Measurements from ENCODE around the gene SPP2. TPM values are rescaled to one million over a fixed set of nuclear protein-coding genes. Genes with fewer than 3 reads are reported as not detected.

The SPP2 gene
- total and polyA plus RNA-seq, 2 of the 8 experiments (the other 6 are each of a cell fraction or from before 2014, with no cell fraction given): not detected

DNA sequence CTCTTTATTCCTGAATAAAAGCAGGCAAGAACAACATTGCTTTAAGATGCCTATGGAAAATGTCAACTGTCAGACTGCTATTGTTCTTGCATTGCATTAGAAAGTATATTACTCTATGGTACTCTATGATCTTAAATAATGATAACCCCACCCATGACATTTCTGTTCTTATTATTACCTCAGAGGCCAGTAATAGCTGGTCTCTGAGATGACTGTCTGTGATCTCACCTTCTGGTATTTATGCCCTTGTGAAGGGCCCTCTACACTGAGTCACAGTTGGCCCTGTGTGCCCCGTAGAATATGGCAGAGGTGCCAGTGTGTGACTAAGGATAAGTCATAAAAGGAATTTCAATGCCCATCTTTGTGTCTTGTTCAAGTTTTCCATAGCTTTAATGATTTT is 61.0 kb downstream of the SPP2 start:
- Histone ChIP-seq H2AFZ (ENCODE audit: low read length) (no peak overlapping the region), H3K4ac (replicated peaks; ENCODE audit: insufficient read length, low read depth, low read length) (no peak overlapping the region), H3K79me2 (ENCODE audit: control insufficient read depth in 1 of 2, insufficient read depth in 2 of 2, low read length in 2 of 2) (no peaks in the 10 kb centered on the region), H4K8ac (ENCODE audit: extremely low read depth, insufficient read depth, low read length) (no peak overlapping the region), H3K23ac (ENCODE audit: insufficient read length) (no peak overlapping the region), H3K23me2 (ENCODE audit: low read depth, low read length) (no peaks in the 10 kb centered on the region), H3K36me3 (ENCODE audit: control insufficient read depth in 2 of 4, insufficient read depth in 4 of 4, low read length in 3 of 4) (no peaks in the 10 kb centered on the region), H3K9ac (replicated peaks in 1 of 4; ENCODE audit: extremely low read depth in 1 of 4, low read depth in 3 of 4, low read length in 3 of 4) (no peak overlapping the region), H3K4me3 (ENCODE audit: extremely low read depth in 1 of 4, insufficient read depth in 2 of 4, low read depth in 3 of 4, low read length in 4 of 4) (no peak overlapping the region), H3K79me1 (ENCODE audit: low read depth, low read length) (no peaks in the 10 kb centered on the region), H3K14ac (ENCODE audit: insufficient read length) (no peak overlapping the region), H4K20me1 (replicated peaks in 1 of 2; ENCODE audit: control insufficient read depth in 1 of 2, insufficient read depth in 2 of 2, low read length in 2 of 2) (no peaks in the 10 kb centered on the region), H2BK120ac (replicated peaks; ENCODE audit: low read depth, low read length) (no peak overlapping the region), H3K4me1 (replicated peaks in 1 of 4; ENCODE audit: control insufficient read depth in 3 of 4, insufficient read depth in 4 of 4, low read length in 3 of 4) (no peaks in the 10 kb centered on the region), H4K91ac (replicated peaks; ENCODE audit: insufficient read length, low read length) (no peak overlapping the region), H3K4me2 (ENCODE audit: insufficient read depth in 1 of 2, low read depth in 2 of 2, low read length in 2 of 2) (no peak overlapping the region), H3K9me3 (ENCODE audit: insufficient read depth in 2 of 2, low read depth in 1 of 2, low read length in 1 of 2) (no peaks in the 10 kb centered on the region), H3K27me3 (replicated peaks in 1 of 4; ENCODE audit: control insufficient read depth in 3 of 4, extremely low read depth in 1 of 4, insufficient read depth in 3 of 4, low read length in 3 of 4) (no peaks in the 10 kb centered on the region), H3K18ac (ENCODE audit: extremely low read depth, low read length) (no peak overlapping the region), H3K27ac (ENCODE audit: low read depth, low read length) (no peak overlapping the region), H2BK12ac (ENCODE audit: low read depth, low read length) (no peak overlapping the region), H2BK20ac (ENCODE audit: low read length) (no peak overlapping the region), H2AK5ac (ENCODE audit: low read depth, low read length) (no peak overlapping the region), H3K56ac (replicated peaks; ENCODE audit: insufficient read length, low read depth, low read length) (no peak overlapping the region), H4K5ac (ENCODE audit: insufficient read length, low read depth, low read length) (no peak overlapping the region), H2BK15ac (ENCODE audit: low read length) (no peak overlapping the region), H2BK5ac (ENCODE audit: low read depth, low read length) (no peak overlapping the region)
- WGBS, 2 experiments (ENCODE audit: extremely low coverage in 1 of 2, insufficient coverage in 1 of 2, insufficient read length in 1 of 2, insufficient replicate concordance in 2 of 2, low coverage in 1 of 2, low lambda C conversion rate in 2 of 2, missing lambda C conversion rate in 1 of 2): 94% methylated on average over 1 of the region's 1 CpG; no CpG with 5 or more reads in 1 of the 2 experiments
- POLR2A ChIA-PET (ENCODE audit: partially characterized antibody): no interaction called here
- DNase-seq (ENCODE audit: low read depth in 1 of 2, low spot score in 2 of 2): no peak
- CTCF ChIA-PET (ENCODE audit: partially characterized antibody): interaction anchor here (0.5 to 1.8 kb wide), 2 partner anchors 93 to 182 kb away, joined by 3 to 4 read pairs; no protein-coding TSS in a partner anchor
- FAIRE-seq: no peak
- TF ChIP-seq SAP30 (IDR thresholded peaks at IDR 0.05; ENCODE audit: insufficient read depth, insufficient replicate concordance, low read length): no peak
- no peak for TF ChIP-seq SP4 (IDR thresholded peaks at IDR 0.05; ENCODE audit: low read length)
- TF ChIP-seq JUN (IDR thresholded peaks at IDR 0.05; ENCODE audit: low read depth, low read length): no peak
- TF ChIP-seq CTBP2 (IDR thresholded peaks at IDR 0.05; ENCODE audit: borderline replicate concordance, insufficient read depth, insufficient read length, low read length): no peak
- TF ChIP-seq KDM5A (IDR thresholded peaks at IDR 0.05; ENCODE audit: low read length): no peak
- no peak for TF ChIP-seq CREB1 (IDR thresholded peaks at IDR 0.05)
- TF ChIP-seq KDM1A (IDR thresholded peaks at IDR 0.05; ENCODE audit: borderline replicate concordance, low read length): no peak
- TF ChIP-seq TCF12 (IDR thresholded peaks at IDR 0.05; ENCODE audit: low read depth, low read length): no peak

Data from H1 (cell line).